Measurements from ENCODE around the gene XAGE3.
"Not testable (repeated sequence)": the region's sequence is repeated elsewhere in the genome, so short reads cannot be mapped to it uniquely, and the experiment has no call there.

The XAGE3 gene, protein sequence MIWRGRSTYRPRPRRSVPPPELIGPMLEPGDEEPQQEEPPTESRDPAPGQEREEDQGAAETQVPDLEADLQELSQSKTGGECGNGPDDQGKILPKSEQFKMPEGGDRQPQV
- 0 reads per million in 2 donors for total RNA-seq

DNA sequence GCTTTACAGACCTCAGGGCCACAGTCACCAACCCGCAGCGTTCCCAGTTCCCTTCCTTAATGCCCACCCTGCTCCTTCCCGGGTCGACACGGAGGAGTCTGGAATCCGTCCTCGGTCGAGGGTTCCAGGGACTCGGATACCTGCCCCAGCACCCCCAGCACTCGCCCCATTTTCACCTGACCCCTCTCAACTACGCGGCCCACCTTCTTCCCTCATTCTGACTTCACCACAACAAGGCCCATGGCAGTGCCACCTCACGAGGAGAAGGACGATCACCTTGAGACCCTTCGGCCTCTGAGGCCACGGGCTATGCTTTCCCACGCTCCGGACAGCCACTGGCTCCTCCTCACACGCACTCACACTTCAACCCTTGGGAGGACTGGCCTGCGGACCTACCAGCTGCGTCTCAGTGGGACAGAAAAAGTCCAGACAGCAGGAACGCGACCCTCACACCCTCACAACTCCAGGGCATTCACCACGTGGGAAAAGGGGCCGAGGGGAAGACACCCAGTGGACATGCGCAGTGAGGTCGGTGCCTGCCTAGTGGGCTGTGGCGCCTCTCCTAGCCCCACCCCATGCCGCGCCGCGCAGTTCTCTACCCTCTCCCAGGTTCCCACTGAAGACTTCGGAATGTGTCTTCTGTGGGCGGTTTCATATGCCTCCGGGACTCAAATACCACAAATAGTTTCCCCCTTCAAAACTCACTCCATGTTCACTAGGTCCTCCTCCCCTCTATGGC lies at the start of gene XAGE3:
Gene XAGE3 (minus strand): TSS at position 474 of the 739 bp plus-strand sequence. CDS start 950 bp downstream, outside the sequence.
- no peak for DNase-seq

DNA sequence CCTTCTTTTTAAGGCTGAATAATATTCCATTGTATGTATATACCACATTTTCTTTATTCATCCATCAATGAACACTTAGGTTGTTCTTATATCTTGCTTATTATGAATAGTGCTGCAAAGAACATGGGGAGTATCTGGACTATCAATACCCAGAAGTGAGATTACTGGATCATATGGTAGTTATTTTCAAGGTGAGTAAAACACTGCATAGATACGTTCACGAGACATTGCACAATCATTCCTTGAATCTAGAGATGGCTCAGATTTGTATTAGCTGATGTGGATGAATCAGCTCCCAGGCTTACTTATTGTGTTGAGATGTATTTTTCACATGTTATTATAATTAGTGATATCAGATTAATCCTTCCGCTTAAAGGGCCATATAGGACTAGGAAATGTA lies 46.8 kb upstream of the XAGE3 start:
- not testable (repeated sequence) for DNase-seq

DNA sequence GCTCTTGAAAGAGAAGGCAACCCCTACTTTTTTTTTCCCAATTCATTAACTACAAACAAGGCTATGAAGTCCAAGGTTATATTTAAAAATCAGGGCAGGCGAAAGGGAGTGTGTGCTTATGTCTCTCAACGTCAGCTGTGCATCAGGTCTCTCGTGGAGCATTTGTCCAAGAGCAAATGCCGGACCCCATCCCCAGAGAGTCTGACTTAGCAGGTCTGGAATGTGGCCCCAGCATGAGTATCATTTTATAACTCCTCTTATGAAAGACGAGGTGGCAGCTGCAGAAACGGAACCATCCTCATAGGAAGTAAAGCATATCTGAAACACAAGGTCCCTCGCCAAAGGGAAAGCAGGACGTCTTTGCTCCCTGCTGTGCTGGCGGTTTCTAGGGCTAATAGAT lies 45.8 kb upstream of the XAGE3 start:
- not testable (repeated sequence) for DNase-seq

DNA sequence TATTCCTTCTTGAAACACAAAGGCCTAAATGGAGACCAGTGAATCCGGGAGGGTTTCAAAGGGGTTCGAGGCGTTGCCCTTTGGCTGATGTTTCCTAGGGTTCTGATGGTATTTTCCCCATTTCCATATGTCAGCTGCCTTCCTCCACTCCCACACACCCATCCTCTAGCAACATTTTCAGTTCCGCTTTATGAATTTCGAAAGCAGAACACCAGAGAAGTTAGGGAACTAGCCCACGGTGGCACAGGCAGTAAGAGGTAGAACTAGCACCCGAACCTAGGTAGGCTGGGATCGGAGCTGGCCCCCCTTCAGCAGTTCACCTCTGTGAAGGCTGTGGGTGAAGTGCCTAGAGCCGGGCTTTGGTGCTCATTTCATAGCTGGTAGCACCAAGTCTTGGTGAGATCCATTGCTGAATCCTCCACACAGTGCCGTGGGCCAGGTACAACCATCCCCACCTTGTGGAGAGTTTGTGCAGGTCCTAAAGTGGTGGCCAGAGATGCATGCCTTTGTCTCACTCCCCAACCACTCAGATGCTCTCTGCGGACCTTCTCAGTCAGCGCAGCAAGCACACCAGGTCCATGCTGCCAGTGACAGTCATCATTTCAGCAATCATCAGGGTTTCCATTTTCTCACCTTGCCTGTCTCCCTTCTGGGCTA lies 41.6 kb upstream of the XAGE3 start:
- DNase-seq: not testable (repeated sequence)

DNA sequence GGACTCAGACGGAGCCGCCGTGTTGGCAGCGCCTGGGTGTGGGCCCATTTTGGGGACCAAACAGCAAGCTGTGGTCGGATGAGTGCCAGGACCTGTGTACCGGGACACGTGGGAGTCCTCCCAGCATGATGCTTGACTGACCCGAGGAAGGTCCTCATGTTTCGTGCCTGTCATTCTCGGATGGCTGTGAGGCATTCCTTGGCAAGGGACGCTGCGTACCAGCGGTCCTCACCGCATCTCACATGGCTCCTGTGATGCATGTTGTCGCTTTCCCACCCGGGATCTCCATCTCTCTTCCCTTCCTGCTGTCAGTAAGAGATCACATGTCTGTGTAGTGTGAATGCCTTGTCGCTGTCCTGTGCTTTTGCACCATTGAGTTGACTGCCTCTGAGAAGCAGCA lies 40.0 kb upstream of the XAGE3 start:
- DNase-seq: not testable (repeated sequence)

DNA sequence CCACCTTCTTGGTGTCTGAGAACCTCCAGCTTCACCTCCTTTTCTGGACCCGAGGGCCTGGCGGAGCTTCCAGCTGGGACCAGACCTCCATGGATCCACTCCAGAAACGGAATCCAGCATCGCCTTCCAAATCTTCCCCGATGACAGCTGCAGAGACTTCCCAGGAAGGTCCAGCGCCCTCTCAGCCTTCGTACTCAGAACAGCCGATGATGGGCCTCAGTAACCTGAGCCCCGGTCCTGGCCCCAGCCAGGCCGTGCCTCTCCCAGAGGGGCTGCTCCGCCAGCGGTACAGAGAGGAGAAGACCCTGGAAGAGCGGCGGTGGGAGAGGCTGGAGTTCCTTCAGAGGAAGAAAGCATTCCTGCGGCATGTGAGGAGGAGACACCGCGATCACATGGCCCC lies 39.3 kb upstream of the XAGE3 start:
- not testable (repeated sequence) for DNase-seq

DNA sequence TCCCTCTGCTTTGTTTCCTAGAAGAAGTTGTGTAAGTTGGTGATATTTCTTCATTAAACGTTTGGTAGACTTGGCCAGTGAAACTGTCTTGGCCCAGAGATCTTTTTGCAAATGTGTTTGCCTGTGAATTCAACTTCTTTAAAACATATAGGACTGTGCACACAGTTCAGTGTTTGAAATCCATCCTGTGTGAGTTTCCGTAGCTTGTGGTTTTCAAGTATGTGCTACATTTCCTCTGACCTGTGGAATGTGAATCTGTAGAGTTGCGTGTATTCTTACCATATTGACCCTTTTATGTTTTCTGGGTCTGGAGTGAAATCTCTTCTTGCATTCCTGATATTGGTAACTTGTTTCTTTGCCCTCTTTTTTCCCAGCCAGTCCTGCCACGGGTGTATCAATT lies 38.2 kb upstream of the XAGE3 start:
- not testable (repeated sequence) for DNase-seq

DNA sequence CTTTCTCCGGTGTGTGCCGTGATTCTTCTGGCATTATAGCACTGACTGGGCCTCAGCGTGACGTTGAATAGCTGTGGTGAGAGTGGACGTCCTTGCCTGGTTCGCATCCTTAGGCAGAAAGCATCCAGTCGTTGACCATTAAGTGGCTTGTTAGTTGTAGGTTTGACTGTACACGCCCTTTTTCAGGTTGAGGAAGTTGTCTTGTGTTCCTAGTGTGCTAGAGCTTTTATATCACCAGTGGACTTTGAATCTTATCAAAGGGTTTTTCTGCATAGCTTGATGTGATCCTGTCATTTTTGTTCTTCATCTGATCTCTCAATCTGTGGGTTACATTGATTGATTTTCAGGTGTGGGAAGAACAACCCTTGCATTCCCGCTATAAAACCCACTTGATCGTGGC lies 37.6 kb upstream of the XAGE3 start:
- DNase-seq: not testable (repeated sequence)

DNA sequence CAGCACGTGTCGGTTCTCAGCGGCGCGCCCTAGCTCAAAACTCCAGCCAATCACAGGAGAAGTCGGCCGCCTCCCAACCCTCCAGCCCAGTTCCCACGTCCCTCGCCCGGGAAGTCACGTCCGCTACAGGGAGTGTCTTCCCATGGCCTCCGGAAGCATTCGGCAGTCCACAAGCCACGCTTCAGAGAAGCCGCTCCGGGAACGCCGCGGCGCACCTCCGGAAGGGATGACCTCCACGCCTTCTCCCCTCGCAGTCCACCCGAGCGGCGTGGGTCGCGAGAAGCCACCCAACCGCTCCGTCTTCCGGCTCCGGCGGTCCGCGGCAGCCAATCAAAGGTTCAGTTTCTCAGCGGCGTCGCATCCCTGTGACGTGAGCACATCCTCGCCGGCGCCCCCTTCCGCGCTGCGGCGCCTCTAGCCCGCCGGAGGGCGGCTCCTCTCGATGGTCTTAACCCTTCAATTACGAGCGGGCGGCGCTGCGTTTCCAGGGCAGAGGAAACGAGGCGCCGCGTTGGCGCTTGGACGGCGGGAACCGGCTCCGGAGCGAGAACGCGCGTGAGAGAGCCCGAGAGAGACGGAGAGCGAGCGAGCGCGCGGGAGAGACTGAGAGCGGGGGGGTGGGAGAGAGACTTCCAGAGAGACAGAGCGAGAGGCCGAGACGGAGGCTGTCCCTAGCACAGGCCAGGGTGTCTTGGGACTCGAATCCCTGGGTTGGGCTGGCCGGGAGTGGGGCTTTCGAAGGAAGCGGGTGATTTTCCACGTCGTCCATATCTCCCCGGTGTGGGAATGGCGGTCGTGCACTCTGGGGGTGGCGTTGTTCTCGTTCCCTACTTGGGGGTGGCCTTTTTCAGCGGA lies 29.2 kb upstream of the XAGE3 start, which contains the start of gene FAM156B:
Gene FAM156B (plus strand): TSS at position 476 of the 855 bp plus-strand sequence. CDS start 9,896 bp downstream, outside the sequence.
- not testable (repeated sequence) for DNase-seq

DNA sequence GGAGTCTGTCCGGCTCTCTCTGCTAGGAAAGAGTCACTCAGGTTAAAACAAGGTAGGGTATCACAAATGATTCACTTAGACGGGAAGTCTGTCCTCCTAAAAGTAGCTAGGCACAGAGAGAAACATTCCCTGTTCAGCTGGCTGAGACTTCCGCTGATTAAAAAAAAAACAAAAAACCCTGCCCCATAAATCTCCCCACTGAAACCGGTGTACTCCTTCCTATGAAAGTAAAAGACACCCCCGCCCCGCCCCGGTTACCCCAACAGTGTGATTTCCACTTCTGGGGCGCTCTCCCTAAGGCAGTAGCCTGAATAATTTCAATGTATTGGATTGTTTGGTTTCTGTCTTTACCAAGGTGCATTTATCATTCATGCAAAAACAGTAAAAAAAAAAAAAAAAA lies 28.6 kb upstream of the XAGE3 start:
- DNase-seq: not testable (repeated sequence)

DNA sequence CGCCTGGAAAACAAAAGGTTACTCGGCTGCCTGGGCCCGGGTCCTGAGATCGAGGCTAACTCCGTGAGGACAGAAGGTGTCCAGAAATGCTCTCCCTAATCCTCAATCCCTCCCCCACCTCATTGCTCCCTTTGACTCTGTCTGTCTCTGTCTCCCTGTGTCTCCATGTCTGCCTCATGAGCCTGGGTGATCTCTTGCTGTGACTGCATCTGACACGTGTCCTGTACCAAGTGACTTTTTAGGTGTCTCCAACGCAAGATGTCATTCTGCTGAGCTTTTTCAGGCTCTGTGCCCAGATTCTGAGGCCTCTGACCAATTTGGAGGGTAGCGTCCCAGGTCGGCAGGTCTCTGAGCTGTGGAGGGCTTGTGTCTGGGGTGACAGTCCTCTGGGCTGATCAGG lies 20.2 kb upstream of the XAGE3 start:
- not testable (repeated sequence) for DNase-seq

DNA sequence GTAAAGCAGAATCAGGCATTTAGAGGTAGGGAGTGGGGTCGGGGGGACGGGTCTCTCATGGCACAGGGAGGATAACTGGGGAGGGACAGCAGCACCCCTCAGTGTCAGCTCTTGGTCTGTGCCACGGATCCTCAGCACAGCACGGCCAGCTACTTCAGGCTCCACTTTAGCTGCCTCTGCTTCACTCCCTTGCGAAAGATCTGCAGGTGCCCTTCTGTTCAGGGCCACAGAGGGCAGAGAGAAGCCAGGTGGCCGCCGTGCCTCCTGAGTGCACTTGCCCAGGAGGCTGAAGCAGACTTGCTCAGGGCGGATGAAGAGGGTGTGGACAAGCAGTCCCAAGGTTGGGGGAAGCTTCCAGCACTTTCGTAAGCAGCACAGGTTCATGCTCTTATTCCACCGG lies 19.6 kb upstream of the XAGE3 start:
- DNase-seq: not testable (repeated sequence)

DNA sequence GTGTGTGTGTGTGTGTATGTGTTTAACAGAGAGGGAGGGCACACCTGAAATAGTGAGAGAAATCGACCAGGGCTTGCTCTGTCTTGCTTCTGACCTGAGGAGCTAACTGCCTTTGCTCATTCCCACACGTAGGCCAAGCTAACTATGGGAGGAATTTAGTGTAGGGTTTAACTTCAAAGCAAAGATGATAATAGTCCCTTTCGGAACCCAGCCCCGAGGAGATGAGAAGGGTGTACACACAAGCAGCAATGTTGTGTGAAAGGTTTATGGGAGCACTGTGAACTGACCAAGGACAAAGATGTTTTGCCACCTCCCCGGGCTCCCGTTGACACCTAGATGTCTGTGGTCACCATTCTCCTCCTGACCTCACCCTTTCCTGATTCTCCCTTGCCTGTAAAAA lies 8.5 kb upstream of the XAGE3 start:
- DNase-seq: not testable (repeated sequence)

DNA sequence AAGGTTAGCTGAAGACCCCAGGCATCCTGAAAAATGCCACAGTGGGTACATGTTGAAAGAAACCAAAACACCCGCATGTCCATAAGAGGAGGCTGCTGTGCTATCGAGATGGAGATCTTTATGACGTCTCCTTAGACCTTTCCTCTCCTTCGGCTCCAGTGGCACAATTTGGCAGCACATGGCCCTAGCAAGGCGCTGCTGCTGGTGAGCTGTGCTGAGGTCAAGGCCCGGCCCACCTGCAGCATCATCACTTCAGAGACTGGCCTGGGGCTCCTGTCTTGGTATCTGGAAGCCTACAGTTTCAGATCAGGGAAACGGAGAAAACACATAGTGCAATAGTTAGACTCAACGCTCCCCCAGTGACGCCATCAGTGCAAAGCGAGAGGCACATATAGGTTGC lies 7.6 kb upstream of the XAGE3 start:
- DNase-seq: not testable (repeated sequence)

DNA sequence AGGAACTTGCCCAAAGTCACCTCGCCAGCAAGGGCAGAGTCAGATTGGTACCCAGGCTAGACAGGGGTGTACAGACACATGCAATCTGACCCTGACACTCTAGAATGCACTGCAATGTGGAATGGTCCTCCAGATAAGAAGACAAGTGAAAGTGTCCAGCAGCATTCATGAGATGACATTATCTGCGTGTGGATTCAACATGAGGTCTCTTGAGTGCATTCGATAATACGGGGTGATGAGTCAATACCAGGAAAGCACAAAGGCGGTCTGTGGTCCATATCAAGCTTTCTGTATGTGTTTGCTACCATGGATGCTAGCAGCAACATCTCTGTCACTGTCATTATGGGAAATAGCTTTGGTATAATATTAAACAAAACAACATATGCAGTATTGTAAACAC lies 6.8 kb upstream of the XAGE3 start:
- peak in 1 of 5 experiments; percentile 35 for DNase-seq

DNA sequence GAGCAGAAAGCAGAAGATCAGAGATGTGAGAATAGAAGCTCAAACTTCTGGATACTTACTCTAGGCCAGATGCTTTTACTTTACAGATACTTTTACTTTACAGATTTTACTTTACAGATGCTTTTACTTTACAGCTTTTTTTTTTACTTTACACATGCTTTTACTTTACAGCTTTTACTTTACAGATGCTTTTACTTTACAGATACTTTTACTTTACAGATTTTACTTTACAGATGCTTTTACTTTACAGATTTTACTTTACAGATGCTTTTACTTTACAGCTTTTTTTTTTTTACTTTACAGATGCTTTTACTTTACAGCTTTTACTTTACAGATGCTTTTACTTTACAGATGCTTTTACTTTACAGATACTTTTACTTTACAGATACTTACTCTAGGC lies 5.9 kb upstream of the XAGE3 start:
- not testable (repeated sequence) for DNase-seq

DNA sequence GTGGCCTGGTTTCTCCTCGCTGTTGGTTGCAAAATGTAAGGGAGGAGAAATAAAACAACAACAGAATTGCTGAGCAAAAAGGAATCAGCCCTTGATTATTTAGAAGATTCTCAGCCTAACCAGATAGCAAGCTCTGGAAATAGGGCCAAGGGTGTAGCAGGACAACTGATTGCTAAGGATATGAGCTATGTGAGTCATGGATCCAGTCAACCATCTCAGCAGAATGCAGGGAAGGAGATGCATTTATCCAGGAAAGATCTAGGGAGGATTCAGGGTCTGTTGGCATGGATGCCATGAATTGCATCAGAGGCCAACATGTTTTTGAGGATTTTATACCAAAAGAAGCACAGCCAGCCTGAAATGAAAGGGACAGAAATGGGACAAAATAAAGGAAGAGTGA lies 2.2 kb upstream of the XAGE3 start:
- DNase-seq: no peak

DNA sequence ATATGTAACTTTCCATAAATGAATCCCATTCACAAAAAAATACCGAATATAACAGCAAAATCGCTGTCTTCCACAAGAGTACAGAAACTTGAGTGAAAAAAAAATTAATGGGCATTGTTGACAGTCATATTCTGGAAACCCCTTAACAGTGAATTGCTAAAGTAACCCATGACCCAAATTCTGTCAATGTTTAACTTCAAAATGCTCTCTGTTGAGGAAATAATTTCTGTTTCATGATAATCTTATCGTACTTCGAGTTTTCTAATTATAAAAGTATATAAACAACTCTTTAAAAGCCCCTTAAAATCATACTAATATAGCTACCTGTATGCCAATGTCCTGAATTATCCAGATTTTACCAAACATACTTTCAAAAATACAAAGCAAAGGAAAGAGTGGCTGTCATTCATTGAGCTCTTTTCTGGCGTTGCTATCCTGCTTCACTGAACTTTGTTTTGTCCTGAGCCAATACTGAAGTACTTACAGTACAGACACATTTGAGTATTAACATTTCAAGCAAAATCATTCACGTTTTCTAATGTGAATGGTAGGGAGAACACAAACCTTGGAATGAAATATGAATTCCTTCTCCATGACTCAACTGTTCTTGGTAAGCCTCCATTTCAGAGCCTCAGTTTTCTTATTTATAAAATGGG lies 2.4 kb downstream of the XAGE3 start:
- DNase-seq: no peak

DNA sequence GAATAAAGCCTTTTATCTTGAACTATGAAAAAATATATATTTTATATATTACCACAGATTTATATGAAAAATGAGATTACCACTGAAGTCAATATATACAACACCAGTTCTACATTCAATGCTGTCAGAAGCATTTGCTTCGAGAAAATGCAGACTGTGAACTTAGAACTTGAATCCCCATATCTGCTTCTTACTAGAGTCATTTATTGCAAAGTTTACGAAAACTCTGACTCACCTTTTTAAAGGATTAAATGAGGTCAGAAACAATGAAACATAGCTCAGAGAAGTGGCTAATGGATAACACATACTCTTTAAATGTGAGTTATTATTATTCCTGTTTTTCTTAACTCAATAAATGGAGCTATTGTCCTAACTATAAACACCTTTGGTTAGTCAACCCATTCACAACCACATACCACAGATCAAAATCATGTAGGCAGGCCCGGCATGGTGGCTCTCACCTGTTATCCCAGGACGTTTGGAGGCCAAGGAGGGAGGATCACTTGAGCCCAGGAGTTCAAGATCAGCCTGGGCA lies 10.8 kb downstream of the XAGE3 start:
- not testable (repeated sequence) for DNase-seq

DNA sequence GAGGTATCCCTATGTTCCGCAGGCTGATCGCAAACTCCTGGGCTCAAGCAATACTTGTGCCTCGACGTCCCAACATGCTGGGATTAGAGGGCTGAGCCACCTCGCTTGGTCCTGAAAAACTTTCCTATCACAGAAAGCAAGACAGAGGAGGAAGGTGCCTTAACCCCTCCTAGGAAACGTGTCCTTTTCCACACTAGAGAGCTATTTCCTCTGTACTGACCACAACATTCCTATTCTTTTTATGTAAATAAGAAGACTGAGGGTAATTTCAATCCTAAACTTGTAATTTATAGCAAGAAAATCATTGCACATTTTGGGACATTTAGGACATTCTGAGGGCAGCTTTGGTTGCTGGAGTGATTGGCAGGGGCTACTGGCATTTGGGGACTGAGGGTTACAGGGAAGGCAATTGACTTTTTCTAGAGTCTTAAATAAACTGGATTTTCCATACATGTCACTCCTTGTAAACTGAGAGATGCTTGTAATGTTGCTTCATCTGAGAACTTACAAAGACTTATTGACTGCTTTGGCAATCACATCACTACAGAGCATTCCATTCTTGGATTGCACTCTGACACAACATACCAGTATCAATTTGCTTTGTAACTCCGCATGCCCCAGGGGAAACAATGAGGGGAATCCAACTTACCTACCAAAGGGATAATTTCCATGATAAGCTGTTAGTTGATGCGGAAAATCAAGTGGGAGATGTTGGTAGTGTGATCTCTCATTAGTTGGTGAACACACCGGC lies 15.6 kb downstream of the XAGE3 start:
- DNase-seq: no peak

DNA sequence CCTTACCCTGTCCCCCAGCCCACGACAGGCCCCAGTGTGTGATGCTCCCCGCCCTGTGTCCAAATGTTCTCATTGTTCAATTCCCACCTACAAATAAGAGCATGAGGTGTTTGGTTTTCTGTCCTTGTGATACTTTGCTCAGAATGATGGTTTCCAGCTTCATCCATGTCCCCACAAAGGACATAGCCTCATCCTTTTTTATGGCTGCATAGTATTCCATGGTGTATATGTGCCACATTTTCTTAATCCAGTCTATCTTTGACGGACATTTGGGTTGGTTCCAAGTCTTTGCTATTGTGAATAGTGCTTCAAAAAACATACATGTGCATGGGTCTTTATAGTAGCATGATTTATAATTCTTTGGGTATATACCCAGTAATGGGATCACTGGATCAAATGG lies 24.3 kb downstream of the XAGE3 start:
- DNase-seq: not testable (repeated sequence)

All from T-helper 2 cell (primary cell).